Body of pancreas (tissue), 4 donors: ENCODE data around the gene EMX1. TPM values are rescaled to one million over a fixed set of nuclear protein-coding genes. Genes with fewer than 3 reads are reported as not detected.

Source experiments
- ATAC-seq: fragments of 150-250 bp; one replicate; pipeline ENCODE4 v1.9.1; 2016
- DNase-seq, 4 donors: peaks; one replicate each; pipeline ENCODE4 v3.0.0-alpha.2; 2019
- H3K27ac ChIP-seq, 4 donors: fragments of 200-600 bp; sonication (generic); 1 replicate in 3 of 4; 2 replicates in 1 of 4; pipeline versions ENCODE4 v1.5.1 to v1.6.1; 2016 to 2019; ENCODE audit warnings: mild to moderate bottlenecking in 1 of 4, mixed read lengths in 1 of 4, moderate library complexity in 1 of 4
- H3K27me3 ChIP-seq, 2 donors: fragments of 200-600 bp; sonication (generic); one replicate each; pipeline ENCODE4 v1.6.0; 2016; ENCODE audit warnings: mild to moderate bottlenecking in 1 of 2
- H3K36me3 ChIP-seq, 2 donors: fragments of 200-600 bp; sonication (generic); replicated peaks in 1 of 2; 2 replicates each; pipeline ENCODE4 v1.5.1; 2016; ENCODE audit warnings: low read depth in 2 of 2; ENCODE audit not compliant: insufficient read depth in 1 of 2
- H3K4me1 ChIP-seq: fragments of 200-600 bp; sonication (generic); one replicate; pipeline ENCODE4 v1.6.0; 2016
- H3K4me3 ChIP-seq, 2 donors: fragments of 200-600 bp; sonication (generic); 1 replicate in 1 of 2; 2 replicates in 1 of 2; pipeline ENCODE4 v1.5.1; 2016 to 2019
- H3K9me3 ChIP-seq, 3 donors: fragments of 200-600 bp; sonication (generic); 1 replicate in 2 of 3; 2 replicates in 1 of 3; pipeline ENCODE4 v1.5.1; 2016
- CTCF ChIP-seq, 7 experiments: fragments of 450-650 bp in 4 of 7; fragments of 200-600 bp in 3 of 7; sonication (generic) in 3 of 7; IDR thresholded peaks; one replicate each; pipeline ENCODE4 v1.5.1; 2016 to 2019; ENCODE audit warnings: antibody characterized with exemption in 7 of 7
- POLR2A ChIP-seq, 3 donors: fragments of 450-650 bp; IDR thresholded peaks; one replicate each; pipeline ENCODE4 v1.6.1; 2016; ENCODE audit warnings: antibody characterized with exemption in 3 of 3, mild to moderate bottlenecking in 2 of 3
- WGBS, 2 donors: methylation state at CpG; one replicate each; pipeline ENCODE4 v1.1.5; 2017; 5-methylcytosine and 5-hydroxymethylcytosine counted together
- intact Hi-C: fragments of 100-400 bp; cut with DNase I; formaldehyde crosslinking; loops from one replicate; pipeline ENCODE4 v1.15.1; 2023
- total RNA-seq, 2 donors: library from RNA; depleted of rRNA; stranded (reverse); fragments of >200 nt; gene quantifications; one replicate each; pipeline ENCODE4 v1.1.0, GENCODE V29; 2016

Gene EMX1
- total RNA-seq, 2 donors from 2014 or later: 0.26 to 0.33 TPM

DNA sequence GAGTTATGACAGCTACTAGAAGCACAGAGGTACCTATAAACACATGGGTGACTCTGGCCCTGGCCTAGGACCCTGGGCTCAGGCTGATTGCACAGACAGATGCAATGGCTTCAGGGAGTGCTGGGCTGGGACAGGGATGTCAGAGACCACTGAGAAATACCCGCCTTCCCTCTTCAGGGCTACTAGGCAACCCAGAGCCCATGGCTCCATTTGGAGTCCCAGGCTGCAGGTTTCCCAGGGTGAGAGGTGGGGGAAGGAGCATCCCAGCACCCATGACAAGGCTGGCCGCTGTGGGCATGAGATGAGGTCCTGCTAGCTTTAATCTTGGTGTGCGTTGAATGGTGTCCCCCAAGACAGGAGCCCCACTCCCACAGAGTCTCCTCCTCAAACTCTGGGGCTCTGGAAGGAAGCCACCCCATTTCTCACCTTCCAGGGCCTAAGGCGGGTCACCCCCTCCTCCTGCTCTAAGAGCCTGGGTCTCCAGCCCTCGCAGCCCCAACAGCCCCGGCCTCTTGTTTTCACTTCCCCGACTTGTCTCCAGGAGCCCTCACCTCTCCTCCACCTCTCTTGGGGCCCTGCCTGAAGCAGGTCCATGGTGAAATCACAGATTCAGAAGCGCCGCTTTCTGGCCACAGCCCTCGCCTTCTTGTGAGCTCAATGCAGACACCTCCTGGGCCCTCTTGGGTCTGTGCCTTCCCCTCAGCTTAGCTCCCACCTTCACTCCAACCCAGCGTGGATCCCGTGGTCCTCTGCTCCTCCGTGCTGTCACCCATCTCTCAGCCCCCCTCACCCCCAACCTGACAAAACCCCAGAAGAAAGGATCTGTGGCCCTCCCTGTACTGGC, 41.4 kb downstream of the EMX1 start:
- DNase-seq: no peak
- intact Hi-C loops: no loop called here
- no peak for ATAC-seq

DNA sequence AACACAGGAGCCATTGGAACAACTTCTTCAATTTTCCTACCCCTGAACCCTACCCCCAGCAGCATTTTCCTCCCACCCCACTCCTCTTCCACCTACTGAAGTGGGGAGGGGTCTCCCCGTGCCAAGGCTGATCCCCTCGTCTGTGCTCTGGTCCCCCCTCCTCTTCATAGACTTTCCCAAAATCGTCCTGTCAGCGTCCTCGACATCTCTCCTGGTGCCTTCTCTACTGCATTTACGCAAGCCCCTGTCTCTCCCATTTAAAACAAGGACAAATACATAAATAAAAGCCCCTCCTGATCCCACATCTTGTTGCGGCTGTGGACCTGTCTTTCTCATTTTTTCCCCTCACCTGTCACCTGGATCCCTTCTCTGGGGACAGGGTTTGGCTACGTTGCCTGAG, 42.2 kb downstream of the EMX1 start:
- H3K36me3 ChIP-seq: no peaks in the 10 kb centered on the region
- ATAC-seq (no peak), DNase-seq (no peak)
- intact Hi-C loops: no loop called here
- no peaks in the 10 kb centered on the region for H3K27me3 ChIP-seq
- 89 to 92% methylated on average over 8 of the region's 8 CpGs for WGBS, 2 donors
- no peaks in the 10 kb centered on the region for H3K4me1 ChIP-seq
- no peak for TF ChIP-seq POLR2A (IDR thresholded peaks at IDR 0.05)
- no peak for TF ChIP-seq CTCF (IDR thresholded peaks at IDR 0.05)
- no peak overlapping the region for H3K4me3 ChIP-seq
- no peaks in the 10 kb centered on the region for H3K9me3 ChIP-seq
- H3K27ac ChIP-seq: no peak overlapping the region

More for the DNA sequence above, 41.4 kb downstream of the EMX1 start:
- no peaks in the 10 kb centered on the region for H3K27me3 ChIP-seq
- 92 to 94% methylated on average over 13 of the region's 13 CpGs for WGBS, 2 donors
- H3K27ac ChIP-seq: no peak overlapping the region
- no peaks in the 10 kb centered on the region for H3K4me1 ChIP-seq
- H3K9me3 ChIP-seq: no peaks in the 10 kb centered on the region
- H3K36me3 ChIP-seq: no peaks in the 10 kb centered on the region
- no peak for TF ChIP-seq POLR2A (IDR thresholded peaks at IDR 0.05)
- no peak for TF ChIP-seq CTCF (IDR thresholded peaks at IDR 0.05)
- no peak overlapping the region for H3K4me3 ChIP-seq

DNA sequence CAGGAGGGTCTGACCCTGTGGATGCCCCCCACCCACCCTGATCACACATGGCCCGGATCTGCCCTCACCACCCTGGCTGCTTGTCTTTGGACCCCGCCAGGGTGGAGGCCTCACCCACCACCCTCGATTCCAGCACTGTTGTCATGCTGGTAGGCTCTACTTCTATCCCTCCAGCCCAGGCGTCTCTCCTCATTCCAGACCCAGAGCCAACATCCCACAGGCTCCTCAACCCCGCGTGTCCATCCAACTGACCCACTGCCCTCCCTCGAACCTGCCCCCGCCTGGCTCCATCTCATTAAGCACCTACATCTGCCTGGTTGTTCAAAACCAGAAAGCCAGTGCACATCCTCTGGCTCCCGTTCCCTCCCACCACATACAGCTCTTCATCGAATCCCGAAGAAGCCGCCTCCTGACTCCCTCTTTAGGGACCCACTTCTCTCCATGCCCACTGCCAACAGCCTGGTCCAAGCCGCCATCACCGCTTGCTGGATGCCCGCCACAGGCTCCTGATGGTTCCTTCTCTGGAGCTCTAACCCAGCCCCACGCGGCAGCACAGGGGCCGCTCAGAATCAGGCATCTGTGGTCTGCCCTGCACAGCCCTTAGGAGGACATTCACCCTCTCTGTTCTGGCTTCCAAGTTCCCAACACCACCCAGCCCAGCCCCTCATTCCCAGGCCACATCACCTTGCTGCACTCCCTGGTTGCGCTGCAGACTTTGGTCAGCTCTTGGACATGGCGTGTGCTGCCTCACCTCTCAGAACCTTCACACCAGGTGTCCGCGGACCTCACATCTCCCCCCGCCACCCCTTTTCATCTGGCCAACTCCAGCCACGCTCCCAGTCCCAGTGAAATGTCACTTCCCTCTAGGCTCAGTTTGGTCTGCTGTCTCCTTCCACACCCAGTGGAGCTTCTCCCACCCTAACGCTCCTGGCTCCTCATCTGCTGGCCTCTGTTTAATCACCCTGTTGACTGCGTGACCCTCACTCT, 43.0 kb downstream of the EMX1 start:
- Histone ChIP-seq H3K4me1 (no peaks in the 10 kb centered on the region), H3K36me3 (no peaks in the 10 kb centered on the region), H3K9me3 (no peaks in the 10 kb centered on the region), H3K27me3 (no peaks in the 10 kb centered on the region), H3K4me3 (no peak overlapping the region), H3K27ac (no peak overlapping the region)
- DNase-seq (no peak), ATAC-seq (no peak)
- 92 to 93% methylated on average over 26 of the region's 26 CpGs for WGBS, 2 donors
- TF ChIP-seq POLR2A (IDR thresholded peaks at IDR 0.05) (no peak), CTCF (IDR thresholded peaks at IDR 0.05) (no peak)
- intact Hi-C loops: no loop called here

DNA sequence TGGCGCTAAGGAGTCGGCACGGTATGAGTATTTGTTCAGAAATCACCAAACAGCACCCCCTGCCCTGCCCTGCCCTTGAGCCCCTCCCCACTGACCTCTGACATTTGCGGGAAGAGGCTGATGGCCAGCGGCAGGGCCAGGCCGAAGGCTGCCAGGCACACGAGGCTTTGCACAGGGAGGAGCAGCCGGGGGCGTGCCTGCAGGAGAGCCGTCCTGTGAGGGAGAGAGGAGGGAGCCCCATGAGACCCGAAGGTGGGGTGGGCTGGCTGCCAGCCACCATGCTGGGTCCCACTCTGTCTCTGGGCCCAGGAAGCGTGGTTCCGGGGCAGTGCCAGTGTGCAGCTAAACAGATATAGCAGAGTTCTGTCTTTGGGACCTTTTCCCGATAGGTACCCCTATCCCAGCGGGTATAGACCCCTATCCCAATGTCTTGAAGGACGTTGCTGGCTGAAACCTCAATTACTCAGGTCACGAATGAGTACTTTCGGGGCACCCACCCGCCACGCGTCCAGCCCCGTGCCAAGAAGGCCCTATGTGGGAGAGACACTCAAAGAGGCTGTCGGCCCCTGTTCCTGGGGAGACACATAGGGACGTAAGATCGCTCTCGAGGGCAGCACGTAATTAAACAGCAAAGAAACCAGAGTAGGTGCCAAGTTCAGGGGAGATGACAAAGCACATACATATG, 43.9 kb downstream of the EMX1 start:
- no peak overlapping the region for H3K27ac ChIP-seq
- no peaks in the 10 kb centered on the region for H3K4me1 ChIP-seq
- ATAC-seq (no peak), DNase-seq (no peak)
- TF ChIP-seq POLR2A (IDR thresholded peaks at IDR 0.05) (no peak), CTCF (IDR thresholded peaks at IDR 0.05) (no peak)
- H3K9me3 ChIP-seq: no peaks in the 10 kb centered on the region
- WGBS, 2 donors: 90 to 94% methylated on average over 18 to 27 of the region's 27 CpGs
- no peaks in the 10 kb centered on the region for H3K27me3 ChIP-seq
- intact Hi-C loops: no loop called here
- no peak overlapping the region for H3K4me3 ChIP-seq
- no peaks in the 10 kb centered on the region for H3K36me3 ChIP-seq
